ENCODE data around the gene PDZRN3.

Gene PDZRN3

GRCh38 chr3:73502609-73503583 is 121.8 kb downstream of the PDZRN3 start:
- no peaks in the 10 kb centered on the region for H3K27me3 ChIP-seq (ENCODE audit: control insufficient read depth, insufficient read depth, low read length)
- peaks cover 17% of the 10 kb centered on the region for H3K4me1 ChIP-seq (ENCODE audit: control insufficient read depth, insufficient read depth, low read length)
- H3K9ac ChIP-seq (ENCODE audit: low read length), result no peak overlapping the region
- no peak overlapping the region for H3K4me3 ChIP-seq (ENCODE audit: low read length)
- no peaks in the 10 kb centered on the region for H3K36me3 ChIP-seq (ENCODE audit: control insufficient read depth, insufficient read depth, low read length)
- no peak overlapping the region for H3K27ac ChIP-seq (ENCODE audit: low read depth, low read length)

- Histone ChIP-seq H3K9ac (ENCODE audit: low read length) (no peak overlapping the region), H3K4me1 (ENCODE audit: control insufficient read depth, insufficient read depth, low read length) (peaks cover 17% of the 10 kb centered on the region)
Observed at GRCh38 chr3:73500321-73500720, 124.4 kb downstream of the PDZRN3 start.

GRCh38 chr3:73499787-73500186 is 125.0 kb downstream of the PDZRN3 start:
- H3K9ac ChIP-seq (ENCODE audit: low read length), result no peak overlapping the region
- no peaks in the 10 kb centered on the region for H3K27me3 ChIP-seq (ENCODE audit: control insufficient read depth, insufficient read depth, low read length)
- no peak overlapping the region for H3K27ac ChIP-seq (ENCODE audit: low read depth, low read length)
- no peaks in the 10 kb centered on the region for H3K36me3 ChIP-seq (ENCODE audit: control insufficient read depth, insufficient read depth, low read length)
- H3K4me3 ChIP-seq (ENCODE audit: low read length), result no peak overlapping the region
- peaks cover 17% of the 10 kb centered on the region for H3K4me1 ChIP-seq (ENCODE audit: control insufficient read depth, insufficient read depth, low read length)

More at GRCh38 chr3:73500321-73500720, 124.4 kb downstream of the PDZRN3 start:
- no peaks in the 10 kb centered on the region for H3K36me3 ChIP-seq (ENCODE audit: control insufficient read depth, insufficient read depth, low read length)
- no peaks in the 10 kb centered on the region for H3K27me3 ChIP-seq (ENCODE audit: control insufficient read depth, insufficient read depth, low read length)
- no peak overlapping the region for H3K27ac ChIP-seq (ENCODE audit: low read depth, low read length)
- H3K4me3 ChIP-seq (ENCODE audit: low read length), result no peak overlapping the region

- Histone ChIP-seq H3K36me3 (ENCODE audit: control insufficient read depth, insufficient read depth, low read length) (no peaks in the 10 kb centered on the region), H3K4me3 (ENCODE audit: low read length) (no peak overlapping the region), H3K27ac (ENCODE audit: low read depth, low read length) (no peak overlapping the region), H3K4me1 (ENCODE audit: control insufficient read depth, insufficient read depth, low read length) (peaks cover 18% of the 10 kb centered on the region), H3K27me3 (ENCODE audit: control insufficient read depth, insufficient read depth, low read length) (no peaks in the 10 kb centered on the region), H3K9ac (ENCODE audit: low read length) (no peak overlapping the region)
Observed at GRCh38 chr3:73498764-73499622, 125.7 kb downstream of the PDZRN3 start.

- H3K9ac ChIP-seq (ENCODE audit: low read length), result no peak overlapping the region
- no peaks in the 10 kb centered on the region for H3K36me3 ChIP-seq (ENCODE audit: control insufficient read depth, insufficient read depth, low read length)
- H3K4me1 ChIP-seq (ENCODE audit: control insufficient read depth, insufficient read depth, low read length), result peaks cover 14% of the 10 kb centered on the region
- no peak overlapping the region for H3K27ac ChIP-seq (ENCODE audit: low read depth, low read length)
- no peaks in the 10 kb centered on the region for H3K27me3 ChIP-seq (ENCODE audit: control insufficient read depth, insufficient read depth, low read length)
- H3K4me3 ChIP-seq (ENCODE audit: low read length), result no peak overlapping the region
Observed at GRCh38 chr3:73497646-73498406, 126.9 kb downstream of the PDZRN3 start.

GRCh38 chr3:73493543-73494308 is 131.0 kb downstream of the PDZRN3 start:
- Histone ChIP-seq H3K36me3 (ENCODE audit: control insufficient read depth, insufficient read depth, low read length) (no peaks in the 10 kb centered on the region), H3K27me3 (ENCODE audit: control insufficient read depth, insufficient read depth, low read length) (no peaks in the 10 kb centered on the region), H3K9ac (ENCODE audit: low read length) (no peak overlapping the region), H3K4me3 (ENCODE audit: low read length) (no peak overlapping the region), H3K4me1 (ENCODE audit: control insufficient read depth, insufficient read depth, low read length) (peaks cover 13% of the 10 kb centered on the region), H3K27ac (ENCODE audit: low read depth, low read length) (no peak overlapping the region)

GRCh38 chr3:73492186-73492585 is 132.6 kb downstream of the PDZRN3 start:
- Histone ChIP-seq H3K9ac (ENCODE audit: low read length) (no peak overlapping the region), H3K27me3 (ENCODE audit: control insufficient read depth, insufficient read depth, low read length) (no peaks in the 10 kb centered on the region), H3K27ac (ENCODE audit: low read depth, low read length) (no peak overlapping the region), H3K4me3 (ENCODE audit: low read length) (no peak overlapping the region), H3K36me3 (ENCODE audit: control insufficient read depth, insufficient read depth, low read length) (no peaks in the 10 kb centered on the region), H3K4me1 (ENCODE audit: control insufficient read depth, insufficient read depth, low read length) (peaks cover 20% of the 10 kb centered on the region)

GRCh38 chr3:73491287-73491662 is 133.5 kb downstream of the PDZRN3 start:
- H3K27me3 ChIP-seq (ENCODE audit: control insufficient read depth, insufficient read depth, low read length), result no peaks in the 10 kb centered on the region
- H3K27ac ChIP-seq (ENCODE audit: low read depth, low read length), result no peak overlapping the region
- no peak overlapping the region for H3K9ac ChIP-seq (ENCODE audit: low read length)
- H3K36me3 ChIP-seq (ENCODE audit: control insufficient read depth, insufficient read depth, low read length), result no peaks in the 10 kb centered on the region
- H3K4me3 ChIP-seq (ENCODE audit: low read length), result no peak overlapping the region
- H3K4me1 ChIP-seq (ENCODE audit: control insufficient read depth, insufficient read depth, low read length), result peaks cover 20% of the 10 kb centered on the region

GRCh38 chr3:73490453-73491286 is 134.1 kb downstream of the PDZRN3 start:
- no peak overlapping the region for H3K27ac ChIP-seq (ENCODE audit: low read depth, low read length)
- H3K27me3 ChIP-seq (ENCODE audit: control insufficient read depth, insufficient read depth, low read length), result no peaks in the 10 kb centered on the region
- no peaks in the 10 kb centered on the region for H3K36me3 ChIP-seq (ENCODE audit: control insufficient read depth, insufficient read depth, low read length)
- H3K4me3 ChIP-seq (ENCODE audit: low read length), result no peak overlapping the region
- H3K9ac ChIP-seq (ENCODE audit: low read length), result no peak overlapping the region
- peaks cover 22% of the 10 kb centered on the region for H3K4me1 ChIP-seq (ENCODE audit: control insufficient read depth, insufficient read depth, low read length)

GRCh38 chr3:73485877-73486330 is 138.8 kb downstream of the PDZRN3 start:
- Histone ChIP-seq H3K27ac (ENCODE audit: low read depth, low read length) (no peak overlapping the region), H3K9ac (ENCODE audit: low read length) (no peak overlapping the region), H3K4me1 (ENCODE audit: control insufficient read depth, insufficient read depth, low read length) (peaks cover 16% of the 10 kb centered on the region), H3K4me3 (ENCODE audit: low read length) (no peak overlapping the region), H3K36me3 (ENCODE audit: control insufficient read depth, insufficient read depth, low read length) (no peaks in the 10 kb centered on the region), H3K27me3 (ENCODE audit: control insufficient read depth, insufficient read depth, low read length) (no peaks in the 10 kb centered on the region)
